ENCODE results near the gene COL4A4. TPM values are rescaled to one million over a fixed set of nuclear protein-coding genes. Genes with fewer than 3 reads are reported as not detected.

COL4A4 gene
- total RNA-seq, 1 donor from 2014 or later: 0.12 TPM

DNA sequence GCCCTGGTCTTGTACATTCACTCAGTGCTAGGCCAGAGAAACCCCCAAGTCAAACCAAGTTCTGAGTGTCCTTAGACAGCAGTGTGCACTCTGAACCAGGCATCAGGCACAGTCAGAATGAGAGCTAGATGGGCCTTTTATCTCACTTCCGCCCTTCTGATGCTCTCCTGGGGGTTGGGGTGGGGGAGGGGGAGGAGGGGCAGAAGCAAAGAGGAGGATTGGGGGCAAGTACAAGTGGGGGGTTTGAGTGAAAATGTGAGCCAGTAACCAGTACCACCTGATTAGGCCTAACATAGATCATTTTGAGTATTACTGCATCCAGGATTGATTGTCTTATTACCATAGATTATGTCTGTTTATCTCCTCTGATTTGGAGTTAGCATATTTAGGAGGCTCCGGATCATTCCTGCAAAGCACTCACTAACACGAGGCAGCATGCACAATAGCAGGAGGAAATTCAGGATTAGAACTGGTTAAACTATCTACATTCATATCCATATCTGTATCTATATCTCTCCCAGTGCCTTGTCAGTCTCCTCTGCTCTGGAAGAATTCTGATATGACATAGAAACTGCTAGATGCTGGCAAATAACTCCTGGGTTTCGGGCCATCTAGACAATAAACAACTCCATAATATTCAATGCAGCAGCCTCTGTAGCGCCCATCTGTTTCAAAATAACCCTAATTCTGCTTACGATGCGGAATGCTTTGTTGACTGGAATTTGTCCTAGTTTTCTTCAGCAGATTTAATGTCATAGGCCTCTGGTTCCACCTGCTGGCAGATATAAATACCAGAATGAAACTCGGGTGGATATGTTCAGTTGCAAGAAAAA, 179.0 kb downstream of the COL4A4 start:
- DNase-seq (ENCODE audit: extremely low read depth, low read depth, low spot score): no peak

DNA sequence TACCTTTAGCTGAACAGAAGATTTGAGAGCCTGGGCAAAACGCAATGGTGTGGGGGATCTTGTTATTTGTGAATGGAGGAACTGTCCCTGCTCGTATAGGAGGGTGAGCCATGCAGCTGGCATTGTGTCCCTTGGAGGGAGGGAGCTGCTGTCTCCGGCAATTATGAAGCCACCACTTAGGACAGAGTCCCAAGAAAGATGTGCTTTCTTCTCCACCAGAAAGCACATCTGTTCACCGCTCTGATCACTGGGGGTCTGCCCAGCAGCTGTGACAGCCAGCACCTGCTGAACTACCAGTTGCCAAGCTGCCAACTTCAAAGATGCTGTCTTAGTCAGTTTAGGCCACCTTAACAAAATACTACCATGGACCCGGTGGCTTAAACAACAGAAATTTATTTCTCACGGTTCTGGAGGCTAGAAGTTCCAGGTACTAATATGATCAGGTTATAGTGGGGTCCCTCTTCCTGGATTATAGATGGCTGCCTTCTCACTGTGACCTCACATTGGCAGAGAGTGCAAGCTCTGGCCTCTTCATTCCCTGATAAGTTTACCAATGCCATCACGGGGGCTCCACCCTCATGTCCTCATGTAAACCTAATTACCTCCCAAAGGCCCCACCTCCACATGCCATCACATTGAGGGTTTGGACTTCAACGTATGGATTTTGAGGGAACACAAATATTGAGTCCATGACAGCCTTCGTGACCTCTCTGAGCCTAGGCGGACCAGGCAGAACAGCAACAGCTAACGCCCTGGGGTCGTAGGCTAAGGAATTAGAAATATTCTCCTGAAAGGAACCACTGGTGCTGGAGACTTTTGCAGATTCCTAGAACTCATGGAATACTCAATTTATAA, 179.9 kb downstream of the COL4A4 start:
- no peak for DNase-seq (ENCODE audit: extremely low read depth, low read depth, low spot score)

- no peak for DNase-seq (ENCODE audit: extremely low read depth, low read depth, low spot score)
These were observed 182.1 kb downstream of the COL4A4 start for GRCh38 chr2:226981791-226982326.

DNA sequence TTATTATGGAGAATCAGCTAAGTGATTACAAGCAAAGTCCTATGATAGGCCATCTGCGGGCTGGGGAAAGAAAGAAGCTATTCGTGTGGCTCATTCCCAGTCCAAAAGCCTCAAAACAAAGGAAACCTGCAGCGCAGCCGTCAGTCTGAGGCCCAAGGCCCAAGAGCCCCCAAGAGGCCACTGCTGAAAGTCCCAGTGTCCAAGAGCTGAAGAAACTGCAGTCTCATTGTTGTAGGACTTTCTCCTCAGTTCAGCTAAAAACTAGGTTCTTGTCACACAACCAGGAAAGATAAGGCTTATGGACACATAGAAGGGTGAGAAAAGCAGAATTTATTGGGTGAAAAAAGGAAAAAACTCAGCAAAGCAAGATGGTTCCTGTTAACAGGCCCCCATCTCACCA, 185.0 kb downstream of the COL4A4 start:
- DNase-seq (ENCODE audit: extremely low read depth, low read depth, low spot score): no peak

- DNase-seq (ENCODE audit: extremely low read depth, low read depth, low spot score): no peak
These were observed 185.7 kb downstream of the COL4A4 start for GRCh38 chr2:226978300-226978699.

DNA sequence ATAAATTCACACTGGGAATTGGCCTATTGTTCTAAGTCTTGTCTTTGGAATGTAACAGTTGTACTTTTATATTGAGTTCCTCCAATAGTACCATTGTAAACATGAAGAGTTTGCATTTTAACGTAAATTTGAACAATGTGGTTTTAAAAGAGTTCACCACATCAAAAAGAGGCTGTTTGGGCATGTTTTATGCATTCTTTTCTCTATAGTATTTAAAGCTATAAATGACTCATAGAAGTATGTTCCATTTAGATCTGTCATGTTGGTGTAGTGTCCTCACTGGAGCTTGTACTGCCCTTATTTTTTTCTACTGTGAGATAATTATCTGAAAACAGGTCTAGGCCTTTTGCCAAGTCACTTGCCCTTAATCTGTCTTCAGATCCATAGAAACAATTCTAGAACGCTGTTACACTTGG, 186.2 kb downstream of the COL4A4 start:
- no peak for DNase-seq (ENCODE audit: extremely low read depth, low read depth, low spot score)

DNA sequence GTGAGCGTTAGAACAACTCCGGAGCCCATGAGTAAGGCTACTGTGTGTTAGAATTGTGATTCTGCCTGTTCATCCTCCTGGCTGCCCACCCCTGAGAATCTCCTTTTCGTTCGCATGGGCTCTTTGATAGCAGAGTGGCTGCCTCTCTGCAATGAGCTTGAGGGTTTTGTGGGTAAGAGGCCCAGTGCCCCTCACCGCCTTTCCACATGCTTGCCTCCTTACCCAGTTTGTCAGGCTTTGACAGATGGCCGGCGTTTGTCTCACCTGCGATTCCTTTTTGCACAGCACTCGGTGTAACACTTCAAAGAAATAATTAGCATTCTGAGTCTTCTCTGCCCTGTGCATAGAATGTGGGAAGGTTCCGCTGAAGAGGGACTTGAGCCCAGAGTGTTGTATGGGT, 190.2 kb downstream of the COL4A4 start:
- DNase-seq (ENCODE audit: extremely low read depth, low read depth, low spot score): no peak

- no peak for DNase-seq (ENCODE audit: extremely low read depth, low read depth, low spot score)
These were observed 192.2 kb downstream of the COL4A4 start for GRCh38 chr2:226971770-226972169.

DNA sequence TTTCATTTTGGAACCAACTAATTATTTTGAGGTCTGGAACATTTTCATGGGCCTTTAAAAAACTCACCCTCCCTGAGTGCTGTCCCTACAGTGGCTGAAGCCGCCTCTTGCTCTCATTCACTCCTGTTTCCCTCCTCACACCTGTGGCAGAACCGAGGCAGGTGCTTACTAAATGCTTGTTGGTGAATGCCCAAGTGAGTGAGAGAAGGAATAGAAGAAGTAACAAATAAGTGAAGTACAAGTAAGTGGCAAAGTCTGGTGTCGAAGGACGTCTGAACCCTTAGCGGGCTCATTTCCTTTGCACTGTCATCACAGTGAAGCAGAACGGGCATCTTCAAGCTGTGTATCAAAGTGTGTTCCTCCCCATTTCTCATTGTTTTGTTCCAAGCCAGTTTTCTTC, 192.9 kb downstream of the COL4A4 start:
- no peak for DNase-seq (ENCODE audit: extremely low read depth, low read depth, low spot score)

- DNase-seq (ENCODE audit: extremely low read depth, low read depth, low spot score): no peak
These were observed 193.6 kb downstream of the COL4A4 start for GRCh38 chr2:226970362-226970761.

DNA sequence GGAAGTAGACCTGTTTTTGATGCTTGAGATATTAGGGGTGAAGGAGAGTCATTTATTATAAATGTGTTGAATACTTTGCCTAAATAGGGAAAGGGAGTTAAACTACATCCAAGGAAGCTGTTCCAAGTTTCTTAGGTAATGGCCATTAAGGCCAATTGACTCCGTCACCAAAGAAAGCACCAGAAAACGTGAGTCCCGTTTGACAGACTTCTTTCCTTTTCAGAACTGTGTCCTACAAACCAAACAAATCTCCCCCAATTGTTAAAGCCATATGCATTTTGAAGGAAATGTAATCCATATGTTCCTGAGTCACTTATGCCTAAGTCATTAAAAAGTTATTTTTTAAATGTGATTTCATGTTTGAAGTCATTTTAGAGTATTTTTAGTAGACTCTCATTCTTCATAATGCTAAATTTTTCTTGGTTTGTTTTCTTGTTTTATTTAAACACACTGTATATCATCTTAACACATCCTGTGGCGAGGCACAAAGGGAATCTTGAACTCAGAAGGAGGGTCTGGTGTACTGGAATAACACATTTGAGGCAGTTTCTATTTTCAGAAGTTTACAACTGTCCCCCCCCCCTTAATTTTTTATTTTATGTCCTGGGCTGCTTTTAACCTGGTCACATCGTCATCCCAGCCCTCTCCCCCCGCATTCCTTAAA, 194.5 kb downstream of the COL4A4 start:
- DNase-seq (ENCODE audit: extremely low read depth, low read depth, low spot score): no peak

GRCh38 chr2:226965376-226965775, 198.6 kb downstream of the COL4A4 start:
- no peak for DNase-seq (ENCODE audit: extremely low read depth, low read depth, low spot score)

DNA sequence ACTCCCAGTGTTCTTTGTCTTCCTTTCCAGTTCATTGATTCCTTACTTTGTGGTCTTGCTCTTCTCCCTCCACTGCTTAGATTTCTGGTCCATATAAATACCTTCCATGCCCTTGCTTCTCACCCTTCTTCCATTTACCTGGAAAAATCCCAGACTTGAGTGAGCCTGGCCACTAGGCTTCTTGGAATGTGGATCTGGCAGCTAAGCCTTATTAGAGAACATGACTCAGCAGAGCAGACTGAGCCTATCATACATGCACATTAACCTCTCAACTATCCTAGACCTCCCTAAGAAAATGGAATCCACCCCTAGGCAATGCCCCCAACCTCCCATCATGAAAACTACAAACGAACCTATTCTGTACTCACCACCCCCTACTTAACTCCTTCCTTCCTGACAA, 200.5 kb downstream of the COL4A4 start:
- DNase-seq (ENCODE audit: extremely low read depth, low read depth, low spot score): no peak

DNA sequence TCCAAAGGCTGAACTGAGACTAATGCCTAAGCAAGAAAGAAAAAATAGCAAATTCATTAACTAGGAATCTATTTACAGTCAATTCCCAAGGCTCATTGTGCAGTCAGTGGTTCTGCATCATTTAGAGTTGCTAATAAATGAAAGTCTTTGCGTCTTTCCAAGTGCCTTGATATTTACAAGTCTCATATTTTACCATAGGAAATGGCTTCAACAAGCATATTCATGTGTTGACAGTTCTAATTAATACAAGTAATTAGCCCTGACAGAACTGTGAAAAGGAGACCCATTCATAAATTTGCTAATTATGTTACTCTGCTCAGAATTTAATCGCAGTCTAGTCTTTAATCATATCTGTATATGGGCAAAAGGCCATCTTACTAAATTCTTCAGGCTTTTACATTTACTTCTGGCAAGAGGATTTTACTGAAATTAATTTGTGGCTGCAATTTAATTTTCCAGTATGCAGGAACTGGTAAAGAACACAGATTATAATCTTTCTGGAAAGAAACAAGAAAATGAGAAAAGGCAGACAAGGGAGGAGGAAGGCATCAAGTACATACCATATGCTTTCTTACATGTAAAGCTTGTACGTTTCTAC, 201.7 kb downstream of the COL4A4 start:
- DNase-seq (ENCODE audit: extremely low read depth, low read depth, low spot score): no peak

DNA sequence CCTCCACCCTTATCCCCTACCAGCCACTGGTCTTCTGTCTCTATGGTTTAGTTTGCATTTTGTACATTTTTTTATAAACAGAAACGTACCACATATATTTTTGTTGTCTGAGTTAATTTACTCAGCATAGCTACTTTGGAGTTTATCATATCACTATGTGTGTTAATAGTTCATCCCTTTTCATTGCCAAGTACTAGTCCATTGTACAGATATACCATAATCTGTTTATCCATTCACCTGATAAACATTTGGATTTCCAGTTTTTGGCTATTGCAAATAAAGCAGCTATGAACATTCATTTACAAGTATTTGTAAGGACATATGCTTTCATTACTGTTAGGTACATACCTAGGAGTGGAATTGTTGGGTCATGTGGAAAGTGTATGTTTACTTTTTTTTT, 204.6 kb downstream of the COL4A4 start:
- no peak for DNase-seq (ENCODE audit: extremely low read depth, low read depth, low spot score)

GRCh38 chr2:226956659-226957058, 207.3 kb downstream of the COL4A4 start:
- DNase-seq (ENCODE audit: extremely low read depth, low read depth, low spot score): no peak

GRCh38 chr2:226953826-226954225, 210.2 kb downstream of the COL4A4 start:
- no peak for DNase-seq (ENCODE audit: extremely low read depth, low read depth, low spot score)

GRCh38 chr2:226953206-226953605, 210.8 kb downstream of the COL4A4 start:
- DNase-seq (ENCODE audit: extremely low read depth, low read depth, low spot score): no peak
